OCI-LY7 (cell line): ENCODE data around the gene TMX3. TPM values are rescaled to one million over a fixed set of nuclear protein-coding genes. Genes with fewer than 3 reads are reported as not detected.

Experiments used
- BruUV-seq: library from RNA; stranded (reverse); fragments of 400-500 nt; replicated peaks from 2 replicates; lab custom pipeline; 2021; lab: Mats Ljungman, UMichigan
- CTCF ChIA-PET: fragments of 300-600 bp; sonication (Branson Sonifier 250); formaldehyde crosslinking; loops from one replicate; lab custom pipeline; 2022; ENCODE audit warnings: antibody characterized with exemption; ENCODE audit not compliant: unreplicated experiment; lab: Charles Lee
- POLR2A ChIA-PET: fragments of 300-600 bp; sonication (Branson Sonifier 250); formaldehyde crosslinking; loops from one replicate; lab custom pipeline; 2022; ENCODE audit warnings: antibody characterized with exemption; lab: Charles Lee
- DNase-seq: peaks from one replicate; pipeline ENCODE4 v3.0.0-alpha.2; 2015; ENCODE audit warnings: low spot score
- H2AFZ ChIP-seq: fragments of 200-600 bp; sonication (generic), shearing (Covaris generic); 2 replicates; pipeline ENCODE4 v1.6.1; 2014; ENCODE audit warnings: mild to moderate bottlenecking, antibody characterized with exemption, low read length, moderate library complexity
- H3K27ac ChIP-seq: fragments of 200-600 bp; sonication (generic); 2 replicates; pipeline ENCODE4 v1.5.1; 2014; ENCODE audit warnings: mixed run types, low read depth, mild to moderate bottlenecking, moderate library complexity, low read length, inconsistent platforms; ENCODE audit not compliant: poor library complexity, severe bottlenecking
- H3K36me3 ChIP-seq: fragments of 200-600 bp; sonication (generic); 2 replicates; pipeline ENCODE4 v1.6.1; 2014; ENCODE audit warnings: mild to moderate bottlenecking, antibody characterized with exemption, low read length, moderate library complexity, mixed read lengths; ENCODE audit not compliant: insufficient read depth
- H3K4me1 ChIP-seq: fragments of 200-600 bp; sonication (generic); 2 replicates; pipeline ENCODE4 v1.5.1; 2014; ENCODE audit warnings: mild to moderate bottlenecking, low read length; ENCODE audit not compliant: insufficient read depth, poor library complexity, severe bottlenecking
- H3K4me2 ChIP-seq: fragments of 200-600 bp; sonication (generic); 2 replicates; pipeline ENCODE4 v1.6.1; 2014; ENCODE audit warnings: mild to moderate bottlenecking, low read length
- H3K4me3 ChIP-seq: fragments of 200-600 bp; sonication (generic); 2 replicates; pipeline ENCODE4 v1.5.1; 2014; ENCODE audit warnings: mild to moderate bottlenecking, low read depth, low read length; ENCODE audit not compliant: poor library complexity, severe bottlenecking
- H3K79me2 ChIP-seq: fragments of 200-600 bp; sonication (generic); 2 replicates; pipeline ENCODE4 v1.6.1; 2016; ENCODE audit warnings: low read depth, mild to moderate bottlenecking, low read length, moderate library complexity, mixed read lengths; ENCODE audit not compliant: insufficient read depth
- H3K9me2 ChIP-seq: fragments of 200-600 bp; sonication (generic); 2 replicates; pipeline ENCODE4 v1.6.1; 2016; ENCODE audit warnings: mild to moderate bottlenecking, low read length, mixed read lengths; ENCODE audit not compliant: insufficient read depth
- H3K9me3 ChIP-seq: fragments of 200-600 bp; sonication (generic); 2 replicates; pipeline ENCODE4 v1.6.1; 2014; ENCODE audit warnings: mild to moderate bottlenecking, mixed run types, low read length, mixed read lengths
- H4K20me1 ChIP-seq: fragments of 200-600 bp; sonication (generic); 2 replicates; pipeline ENCODE4 v1.6.1; 2014; ENCODE audit warnings: mild to moderate bottlenecking, antibody characterized with exemption, low read length, moderate library complexity, mixed read lengths; ENCODE audit not compliant: insufficient read depth
- EZH2phosphoT487 ChIP-seq: fragments of 200-600 bp; sonication (generic); IDR thresholded peaks from 2 replicates; pipeline ENCODE4 v1.6.1; 2018; ENCODE audit warnings: low read depth, borderline replicate concordance, mild to moderate bottlenecking, mixed run types, antibody characterized with exemption, low read length, moderate library complexity, mixed read lengths
- intact Hi-C: fragments of 100-400 bp; cut with micrococcal nuclease; formaldehyde crosslinking; loops from one replicate; pipeline ENCODE4 v1.10.0; 2022; ENCODE audit not compliant: unreplicated experiment
- total RNA-seq, 2 experiments: library from RNA; depleted of rRNA in 1 of 2; stranded (reverse); fragments of >200 nt in 1 of 2; shearing (Covaris generic) in 1 of 2; gene quantifications; 2 replicates each; pipeline ENCODE4 v1.2.3, GENCODE V29; 2014 to 2022
- TF ChIP-seq, protein P1 (sequence below): fragments of 200-600 bp; sonication (generic); conservative IDR thresholded peaks from 2 replicates; pipeline ENCODE4 v1.5.1; 2014; ENCODE audit warnings: mild to moderate bottlenecking, antibody characterized with exemption, low read length, moderate library complexity, mixed read lengths

TMX3 gene
- total RNA-seq, 2 experiments from 2014 or later, result 14.8 to 25.9 TPM

DNA sequence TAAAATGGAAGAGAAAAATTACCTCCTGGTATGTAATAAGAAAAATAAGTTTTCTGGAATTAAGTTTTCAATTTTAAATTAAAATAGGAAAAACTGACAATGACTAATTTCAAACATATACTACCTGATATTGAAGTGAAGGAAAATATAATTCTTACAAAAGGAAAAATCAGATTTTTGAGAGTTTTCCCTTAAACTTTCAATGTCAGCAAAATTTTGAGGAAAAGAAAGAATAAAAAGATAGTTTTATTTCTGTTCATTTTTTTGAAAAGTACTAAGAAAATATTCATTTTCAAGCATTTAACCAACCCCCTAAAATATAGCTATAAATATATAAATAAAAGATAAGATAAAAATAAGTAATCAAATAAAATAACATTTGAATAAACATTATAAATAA lies 87.1 kb downstream of the TMX3 start:
- H3K27ac ChIP-seq, result no peak overlapping the region
- no peak for DNase-seq
- CTCF ChIA-PET, result no interaction called here
- no peaks in the 10 kb centered on the region for H3K9me3 ChIP-seq
- H3K4me3 ChIP-seq, result no peak overlapping the region
- H3K4me2 ChIP-seq, result no peak overlapping the region
- H3K4me1 ChIP-seq, result no peaks in the 10 kb centered on the region
- H2AFZ ChIP-seq, result no peak overlapping the region
- BruUV-seq, result no TSS peak
- H3K9me2 ChIP-seq, result no peaks in the 10 kb centered on the region
- POLR2A ChIA-PET, result no interaction called here
- TF ChIP-seq EZH2phosphoT487, result no peak
- TF ChIP-seq, protein P1, sequence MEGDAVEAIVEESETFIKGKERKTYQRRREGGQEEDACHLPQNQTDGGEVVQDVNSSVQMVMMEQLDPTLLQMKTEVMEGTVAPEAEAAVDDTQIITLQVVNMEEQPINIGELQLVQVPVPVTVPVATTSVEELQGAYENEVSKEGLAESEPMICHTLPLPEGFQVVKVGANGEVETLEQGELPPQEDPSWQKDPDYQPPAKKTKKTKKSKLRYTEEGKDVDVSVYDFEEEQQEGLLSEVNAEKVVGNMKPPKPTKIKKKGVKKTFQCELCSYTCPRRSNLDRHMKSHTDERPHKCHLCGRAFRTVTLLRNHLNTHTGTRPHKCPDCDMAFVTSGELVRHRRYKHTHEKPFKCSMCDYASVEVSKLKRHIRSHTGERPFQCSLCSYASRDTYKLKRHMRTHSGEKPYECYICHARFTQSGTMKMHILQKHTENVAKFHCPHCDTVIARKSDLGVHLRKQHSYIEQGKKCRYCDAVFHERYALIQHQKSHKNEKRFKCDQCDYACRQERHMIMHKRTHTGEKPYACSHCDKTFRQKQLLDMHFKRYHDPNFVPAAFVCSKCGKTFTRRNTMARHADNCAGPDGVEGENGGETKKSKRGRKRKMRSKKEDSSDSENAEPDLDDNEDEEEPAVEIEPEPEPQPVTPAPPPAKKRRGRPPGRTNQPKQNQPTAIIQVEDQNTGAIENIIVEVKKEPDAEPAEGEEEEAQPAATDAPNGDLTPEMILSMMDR, result no peak
- no peaks in the 10 kb centered on the region for H3K36me3 ChIP-seq
- intact Hi-C loops, result no loop called here
- H3K79me2 ChIP-seq, result no peaks in the 10 kb centered on the region
- H4K20me1 ChIP-seq, result no peaks in the 10 kb centered on the region

Other genes with a start within 250 kb of the TMX3 start
- gene CCDC102B, start 83.0 kb upstream of the TMX3 start, total RNA-seq (2014; rRNA removed; shearing (Covaris generic)), result 0.54 and 3.0 TPM in 2 replicates
- 0.46 TPM in 1 of 2 replicates, not detected in the other for gene CCDC102B, start 83.0 kb upstream of the TMX3 start, total RNA-seq (2022)